Loucy (cell line): ENCODE results near the gene AMIGO2.
"Not testable (repeated sequence)": the region's sequence is repeated elsewhere in the genome, so short reads cannot be mapped to it uniquely, and the experiment has no call there.

Source experiments
- CTCF ChIP-seq: fragments of 200-600 bp; sonication (generic); conservative IDR thresholded peaks from 2 replicates; pipeline ENCODE4 v1.5.1; 2014; ENCODE audit warnings: mild to moderate bottlenecking, antibody characterized with exemption, low read length
- EZH2phosphoT487 ChIP-seq: fragments of 200-600 bp; IDR thresholded peaks from 2 replicates; pipeline ENCODE4 v1.6.1; 2018; ENCODE audit warnings: antibody characterized with exemption, mild to moderate bottlenecking, moderate library complexity, borderline replicate concordance

- TF ChIP-seq CTCF, EZH2phosphoT487: not testable (repeated sequence)
Measured at GRCh38 chr12:47058640-47059039, 21.1 kb downstream of the AMIGO2 start.
